Measurements from ENCODE around the gene EDA.

Gene EDA

DNA sequence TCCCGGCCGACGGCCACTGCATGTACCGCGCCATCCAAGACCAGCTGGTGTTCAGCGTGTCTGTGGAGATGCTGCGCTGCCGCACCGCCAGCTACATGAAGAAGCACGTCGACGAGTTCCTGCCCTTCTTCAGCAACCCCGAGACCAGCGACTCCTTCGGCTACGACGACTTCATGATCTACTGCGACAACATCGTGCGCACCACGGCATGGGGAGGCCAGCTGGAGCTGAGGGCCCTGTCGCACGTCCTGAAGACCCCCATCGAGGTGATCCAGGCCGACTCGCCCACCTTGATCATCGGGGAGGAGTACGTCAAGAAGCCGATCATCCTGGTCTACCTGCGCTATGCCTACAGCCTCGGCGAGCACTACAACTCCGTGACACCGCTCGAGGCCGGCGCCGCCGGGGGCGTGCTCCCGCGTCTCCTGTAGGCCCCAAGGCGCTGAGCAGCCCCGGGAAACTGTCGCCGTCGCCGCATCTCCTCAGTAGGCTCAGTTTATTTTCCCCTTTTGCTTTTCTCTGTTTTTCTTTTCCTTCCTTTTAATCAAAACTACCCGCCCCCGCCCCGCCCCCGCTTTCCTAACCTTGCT is 447.1 kb downstream of the EDA start:
- no peak overlapping the region for H3K27ac ChIP-seq
- TF ChIP-seq, protein P1, sequence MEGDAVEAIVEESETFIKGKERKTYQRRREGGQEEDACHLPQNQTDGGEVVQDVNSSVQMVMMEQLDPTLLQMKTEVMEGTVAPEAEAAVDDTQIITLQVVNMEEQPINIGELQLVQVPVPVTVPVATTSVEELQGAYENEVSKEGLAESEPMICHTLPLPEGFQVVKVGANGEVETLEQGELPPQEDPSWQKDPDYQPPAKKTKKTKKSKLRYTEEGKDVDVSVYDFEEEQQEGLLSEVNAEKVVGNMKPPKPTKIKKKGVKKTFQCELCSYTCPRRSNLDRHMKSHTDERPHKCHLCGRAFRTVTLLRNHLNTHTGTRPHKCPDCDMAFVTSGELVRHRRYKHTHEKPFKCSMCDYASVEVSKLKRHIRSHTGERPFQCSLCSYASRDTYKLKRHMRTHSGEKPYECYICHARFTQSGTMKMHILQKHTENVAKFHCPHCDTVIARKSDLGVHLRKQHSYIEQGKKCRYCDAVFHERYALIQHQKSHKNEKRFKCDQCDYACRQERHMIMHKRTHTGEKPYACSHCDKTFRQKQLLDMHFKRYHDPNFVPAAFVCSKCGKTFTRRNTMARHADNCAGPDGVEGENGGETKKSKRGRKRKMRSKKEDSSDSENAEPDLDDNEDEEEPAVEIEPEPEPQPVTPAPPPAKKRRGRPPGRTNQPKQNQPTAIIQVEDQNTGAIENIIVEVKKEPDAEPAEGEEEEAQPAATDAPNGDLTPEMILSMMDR (conservative IDR thresholded peaks at IDR 0.05): no peak
- TF ChIP-seq ZFX (IDR thresholded peaks at IDR 0.05): no peak

DNA sequence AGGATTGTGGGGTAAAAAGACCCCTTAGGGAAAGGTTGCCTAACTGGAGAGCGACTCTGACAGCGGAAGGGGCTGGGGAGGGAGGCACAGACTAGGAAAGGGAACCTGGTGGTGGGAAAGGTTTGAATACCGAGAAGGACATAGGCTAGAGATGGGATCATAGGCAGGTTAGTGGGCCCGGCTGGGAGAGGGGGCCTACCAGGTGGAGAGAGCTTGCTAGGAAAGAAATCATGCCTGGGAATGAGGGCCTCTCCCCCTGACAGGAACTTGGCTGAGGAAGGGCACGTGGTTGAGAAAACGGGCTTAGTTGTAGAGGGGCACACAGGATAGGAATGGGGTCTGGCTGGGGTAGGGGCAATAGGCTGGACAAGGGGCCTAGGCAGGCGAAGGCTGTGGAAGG is 450.7 kb downstream of the EDA start:
- no peak overlapping the region for H3K27ac ChIP-seq
- TF ChIP-seq, protein P1 (conservative IDR thresholded peaks at IDR 0.05): no peak
- no peak for TF ChIP-seq ZFX (IDR thresholded peaks at IDR 0.05)

DNA sequence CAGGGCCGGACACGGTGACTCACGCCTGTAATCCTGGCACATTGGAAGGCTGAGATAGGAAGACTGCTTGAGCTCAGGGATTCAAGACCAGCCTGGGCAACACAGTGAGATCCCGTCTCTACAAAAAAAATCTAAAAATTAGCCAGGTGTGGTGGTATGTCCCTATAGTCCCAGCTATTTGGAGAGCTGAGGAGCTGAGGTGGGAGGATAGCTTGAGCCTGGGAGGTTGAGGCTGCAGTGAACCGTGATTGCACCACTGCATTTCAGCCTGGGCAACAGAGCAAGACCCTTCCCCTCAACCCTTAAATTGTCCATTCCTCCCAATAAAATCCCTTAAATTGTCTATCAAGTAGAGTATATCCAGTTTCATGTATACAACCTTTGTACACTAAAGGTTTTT is 463.4 kb downstream of the EDA start:
- H3K27ac ChIP-seq: no peak overlapping the region
- TF ChIP-seq, protein P1 (conservative IDR thresholded peaks at IDR 0.05): no peak
- no peak for TF ChIP-seq ZFX (IDR thresholded peaks at IDR 0.05)

DNA sequence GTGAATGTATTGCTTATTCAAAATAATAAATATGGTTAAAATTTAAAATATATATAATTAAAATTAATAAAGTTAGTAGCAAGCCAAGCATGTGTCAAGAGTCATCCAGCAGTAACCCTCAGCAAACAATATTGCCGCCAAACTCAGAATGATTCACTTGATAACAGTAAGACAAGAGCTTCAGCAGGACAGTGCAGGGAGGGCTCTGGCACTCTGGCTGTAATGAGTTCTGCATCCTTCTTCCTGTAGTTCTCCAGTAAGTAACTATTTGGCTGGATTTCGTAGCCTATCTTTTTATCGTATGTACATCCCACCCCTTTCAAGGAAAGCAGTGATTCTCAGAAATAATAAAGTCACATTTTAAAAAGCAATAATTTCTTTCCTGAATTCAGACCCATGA is 464.0 kb downstream of the EDA start:
- no peak overlapping the region for H3K27ac ChIP-seq
- TF ChIP-seq, protein P1 (conservative IDR thresholded peaks at IDR 0.05): no peak
- TF ChIP-seq ZFX (IDR thresholded peaks at IDR 0.05): no peak

DNA sequence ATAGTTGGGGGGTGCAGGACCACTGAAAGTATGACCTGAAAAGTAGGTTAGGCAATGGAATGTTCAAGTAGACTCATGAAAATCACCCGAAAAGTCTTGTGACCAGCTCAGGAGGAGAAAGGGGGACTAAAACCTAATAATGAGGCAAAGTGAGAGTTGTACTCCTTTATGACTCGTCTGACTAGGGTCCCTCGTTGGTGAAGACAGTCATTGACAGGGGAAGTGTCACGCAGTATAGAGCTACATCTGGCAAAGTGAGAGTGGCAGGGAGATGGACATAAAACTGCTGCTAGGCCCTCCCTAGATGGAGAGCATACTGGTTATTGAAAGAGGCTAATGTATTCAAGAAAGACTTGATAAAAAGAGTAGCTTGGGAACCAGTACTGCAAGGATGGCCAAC is 466.8 kb downstream of the EDA start:
- TF ChIP-seq ZFX (IDR thresholded peaks at IDR 0.05): no peak
- TF ChIP-seq, protein P1 (conservative IDR thresholded peaks at IDR 0.05): no peak
- no peak overlapping the region for H3K27ac ChIP-seq

DNA sequence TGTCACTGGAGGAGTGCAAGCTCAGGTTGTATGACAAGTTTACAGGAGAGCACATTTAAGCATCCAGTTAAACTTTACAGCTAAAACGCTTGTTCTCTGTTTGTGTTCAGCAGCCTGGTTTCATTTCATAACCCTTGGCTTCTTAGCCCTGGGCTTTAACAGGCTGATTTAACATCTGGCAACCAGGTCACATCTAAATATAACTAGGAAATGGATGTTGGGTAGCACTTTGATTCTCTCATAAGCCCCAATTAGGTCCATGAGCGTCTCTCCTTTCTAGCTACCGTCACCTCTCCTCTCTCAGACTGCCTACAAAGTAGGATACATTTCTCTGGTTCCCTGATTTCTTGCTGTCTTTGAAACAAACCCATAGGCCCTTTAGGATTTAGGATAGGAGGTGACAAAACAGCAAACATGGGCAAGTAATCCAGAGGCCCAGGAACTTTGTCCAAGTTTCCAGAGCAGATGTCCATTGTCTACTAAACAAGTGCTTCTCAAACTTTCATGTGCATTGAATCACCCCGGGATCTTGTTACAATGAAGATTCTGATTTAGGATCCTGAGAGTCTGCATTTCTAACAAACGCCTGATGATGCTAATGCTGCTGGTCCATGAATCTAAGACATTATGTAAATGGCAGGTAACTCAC is 468.8 kb downstream of the EDA start:
- no peak for TF ChIP-seq ZFX (IDR thresholded peaks at IDR 0.05)
- TF ChIP-seq, protein P1 (conservative IDR thresholded peaks at IDR 0.05): no peak
- no peak overlapping the region for H3K27ac ChIP-seq

DNA sequence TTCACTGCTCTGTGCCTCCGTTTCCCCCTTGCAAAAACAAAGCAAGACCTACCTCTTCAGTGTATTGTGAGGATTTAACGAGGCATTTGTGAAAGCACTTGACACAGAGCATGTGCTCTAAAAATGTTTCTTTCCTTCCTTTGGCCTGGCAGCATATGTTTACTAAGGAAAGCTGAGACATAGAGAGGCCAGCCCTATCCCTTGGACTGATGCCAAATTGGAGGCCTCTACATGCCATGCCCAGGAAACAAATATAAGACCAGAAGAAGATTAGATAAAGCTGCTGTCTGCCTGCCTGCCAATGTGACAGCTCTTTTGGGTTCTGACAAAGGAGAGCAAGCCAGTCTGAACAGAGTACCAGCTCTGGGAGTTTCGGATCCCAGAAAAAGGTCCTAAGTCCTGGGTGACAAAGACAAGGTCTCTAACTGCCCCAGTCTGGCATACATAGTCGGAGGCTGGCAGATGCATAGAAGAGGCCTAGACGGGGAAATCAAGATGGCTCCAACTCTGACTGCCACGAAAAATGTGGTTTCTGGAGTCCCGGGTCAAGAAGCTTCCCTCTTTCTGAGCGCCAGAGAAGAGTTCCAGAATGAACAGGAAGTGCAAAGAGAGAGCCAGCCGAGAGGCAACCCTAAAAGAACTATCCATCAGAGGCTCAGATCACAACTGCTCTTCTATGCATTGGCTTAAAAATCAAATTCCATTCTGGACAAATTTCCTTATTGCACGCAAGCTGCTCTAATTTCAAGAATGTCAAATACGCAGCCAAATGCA is 472.1 kb downstream of the EDA start:
- TF ChIP-seq, protein P1 (conservative IDR thresholded peaks at IDR 0.05): no peak
- no peak for TF ChIP-seq ZFX (IDR thresholded peaks at IDR 0.05)
- peak overlapping the region; percentile 43 for H3K27ac ChIP-seq
